Heart left ventricle (tissue), 16 donors: ENCODE measurements around the gene PLB1. TPM values are rescaled to one million over a fixed set of nuclear protein-coding genes. Genes with fewer than 3 reads are reported as not detected.

Experiments
- ATAC-seq, 4 donors: fragments of 200-7000 bp; cut with Tn5 transposase; one replicate each; pipeline ENCODE4 v1.9.1; 2020 to 2022; ENCODE audit warnings: moderate library complexity in 4 of 4, mild to moderate bottlenecking in 3 of 4, moderate number of reproducible peaks in 1 of 4
- DNase-seq, 5 donors: peaks; one replicate each; pipeline ENCODE4 v3.0.0-alpha.2; 2020
- H3K27ac ChIP-seq, 12 donors: fragments of 200-600 bp; sonication (generic) in 4 of 12; one replicate each; pipeline versions ENCODE4 v1.5.0 to v1.8.0; 2016 to 2022; ENCODE audit warnings: mild to moderate bottlenecking in 2 of 12
- H3K27me3 ChIP-seq, 9 donors: fragments of 200-600 bp; sonication (generic) in 2 of 9; one replicate each; pipeline versions ENCODE4 v1.5.1 to v1.8.0; 2016 to 2022; ENCODE audit warnings: mild to moderate bottlenecking in 3 of 9
- H3K36me3 ChIP-seq, 9 donors: fragments of 200-600 bp; sonication (generic) in 2 of 9; one replicate each; pipeline versions ENCODE4 v1.5.0 to v1.8.0; 2018 to 2022; ENCODE audit warnings: mild to moderate bottlenecking in 2 of 9
- H3K4me1 ChIP-seq, 12 donors: fragments of 200-600 bp; sonication (generic) in 4 of 12; one replicate each; pipeline versions ENCODE4 v1.5.0 to v1.8.0; 2016 to 2022; ENCODE audit warnings: mild to moderate bottlenecking in 3 of 12
- H3K4me3 ChIP-seq, 12 donors: fragments of 200-600 bp; sonication (generic) in 4 of 12; one replicate each; pipeline versions ENCODE4 v1.5.0 to v1.8.0; 2017 to 2022; ENCODE audit warnings: mild to moderate bottlenecking in 9 of 12, moderate library complexity in 4 of 12
- H3K9me3 ChIP-seq, 12 donors: fragments of 200-600 bp; sonication (generic) in 4 of 12; one replicate each; pipeline versions ENCODE4 v1.5.0 to v1.8.0; 2016 to 2022; ENCODE audit warnings: mild to moderate bottlenecking in 1 of 12
- CTCF ChIP-seq, 12 donors: fragments of 200-600 bp; sonication (generic) in 4 of 12; IDR thresholded peaks; one replicate each; pipeline versions ENCODE4 v1.5.0 to v1.8.0; 2018 to 2022; ENCODE audit warnings: antibody characterized with exemption in 12 of 12, mild to moderate bottlenecking in 5 of 12
- POLR2A ChIP-seq, 2 donors: fragments of 450-650 bp; IDR thresholded peaks; one replicate each; pipeline ENCODE4 v1.6.1; 2017; ENCODE audit warnings: antibody characterized with exemption in 2 of 2, mild to moderate bottlenecking in 2 of 2, moderate library complexity in 2 of 2
- WGBS, 4 donors: extraction: QIAGEN DNeasy Blood & Tissue Kit in 2 of 4; methylation state at CpG; one replicate each; pipeline versions ENCODE4 v1.1.5 to v1.1.7; 2013 to 2018; 5-methylcytosine and 5-hydroxymethylcytosine counted together
- intact Hi-C, 10 donors: fragments of 100-400 bp; cut with DNase I; formaldehyde crosslinking; loops; one replicate each; pipeline versions ENCODE4 v1.11.1 to v1.14.2; 2022
- polyA plus RNA-seq, 2 donors: library from polyadenylated mRNA; stranded (reverse); fragments of 200-250 nt; gene quantifications; one replicate each; pipeline ENCODE4 v1.2.3, GENCODE V29; 2013
- total RNA-seq, 9 donors: library from RNA; depleted of rRNA in 2 of 9; stranded (reverse); fragments of >200 nt in 2 of 9; fragmentation: NEBNext Ultra II Directional in 3 of 9; extraction: Animal tissue kit (Norgen Biotek cat#: 25700) in 3 of 9; gene quantifications; one replicate each; pipeline versions ENCODE4 v1.1.0 to v1.2.4, GENCODE V29; 2016 to 2023
- donor health status: ischemic (EF 13 %, LVEDD 7.1; RV severe dilation, severe dysfunction).
- donor health status: healthy with polysubstance abuse.
- donor health status: DM: no; HTN: yes; CAD: no.
- donor health status: DM: no; HTN: no; CAD: no.
- donor health status: ischemic (EF 25% LVEDD 6.9; RV normal size, moderate dysfunction).
- donor health status: ischemic (EF 25% LVEDD 5.7; RV mildly dilated, moderate dysfunction).
- donor health status: healthy.
- donor health status: DM: yes; HTN: yes; CAD: no.
- donor health status: ischemic (EF 35%, LVEDD 5.7; RV mildly dilated, moderate dysfunction).
- donor health status: nonischemic (EF 11% LVEDD 7.7; RV severe dilation, severe dysfunction).
- donor health status: DM: yes; HTN: yes; CAD: no.
- donor health status: PGD.
- donor health status: ischemic (EF 29% LVEDD 5.4; RV normal size, mild dysfunction).
- donor health status: nonischemic (EF 23%, LVEDD 6.1; RV moderate dilation, normal function).

PLB1 gene
- total and polyA plus RNA-seq, 11 donors: 0.35 to 5.5 (median 1.3) TPM

DNA sequence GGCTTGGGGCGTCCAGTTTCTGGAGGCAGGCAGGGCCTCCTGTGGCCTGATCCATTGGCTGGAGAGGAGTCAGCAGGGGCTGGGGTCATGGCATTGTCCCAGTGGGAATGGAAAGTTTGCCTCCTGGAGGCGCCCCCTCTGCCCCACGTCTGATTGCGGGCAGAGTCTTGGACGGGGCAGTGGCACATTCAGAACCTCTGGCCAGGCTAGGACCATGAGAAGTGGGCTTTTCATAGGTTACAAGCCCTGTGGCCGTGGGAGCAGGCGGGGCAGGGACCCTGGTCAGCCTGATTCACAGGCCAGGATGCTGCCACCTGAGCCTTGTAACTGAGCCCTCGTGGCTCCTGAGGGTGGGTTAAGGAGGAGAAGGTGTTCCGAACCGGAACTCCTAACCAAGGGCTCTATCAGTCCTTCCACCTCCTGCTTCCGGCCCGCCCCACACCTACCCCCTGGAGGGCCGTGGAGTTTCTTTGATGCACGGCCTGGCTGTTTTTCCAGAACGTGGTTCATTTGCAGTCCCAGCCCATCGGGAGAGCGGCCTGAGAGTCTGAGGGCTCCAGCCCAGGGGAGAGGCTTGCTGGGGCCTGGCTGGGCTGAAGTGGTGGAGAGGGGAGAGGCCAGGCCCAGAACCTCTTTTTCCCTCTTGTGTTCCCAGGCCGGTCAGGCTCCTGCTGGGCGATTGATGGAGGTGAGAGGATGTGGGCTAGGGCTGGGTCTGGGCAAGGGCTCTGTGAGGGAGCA, 43.9 kb upstream of the PLB1 start:
- DNase-seq (no peak), ATAC-seq (no peak)
- WGBS, 4 donors: 82 to 87% (median 84%) methylated on average over 18 to 19 of the region's 19 CpGs
- H3K9me3 ChIP-seq: no peaks in the 10 kb centered on the region
- H3K27ac ChIP-seq: no peak overlapping the region
- intact Hi-C loops: loop anchor here (1.0 to 10.0 kb wide), 13 partner anchors 637 to 770 kb away; no protein-coding TSS in a partner anchor
- H3K36me3 ChIP-seq: no peaks in the 10 kb centered on the region
- peaks cover 0 to 41% (median 0%) of the 10 kb centered on the region in 12 donors for H3K4me1 ChIP-seq
- H3K27me3 ChIP-seq: no peaks in the 10 kb centered on the region
- TF ChIP-seq POLR2A (IDR thresholded peaks at IDR 0.05) (no peak), CTCF (IDR thresholded peaks at IDR 0.05) (no peak)
- no peak overlapping the region for H3K4me3 ChIP-seq

DNA sequence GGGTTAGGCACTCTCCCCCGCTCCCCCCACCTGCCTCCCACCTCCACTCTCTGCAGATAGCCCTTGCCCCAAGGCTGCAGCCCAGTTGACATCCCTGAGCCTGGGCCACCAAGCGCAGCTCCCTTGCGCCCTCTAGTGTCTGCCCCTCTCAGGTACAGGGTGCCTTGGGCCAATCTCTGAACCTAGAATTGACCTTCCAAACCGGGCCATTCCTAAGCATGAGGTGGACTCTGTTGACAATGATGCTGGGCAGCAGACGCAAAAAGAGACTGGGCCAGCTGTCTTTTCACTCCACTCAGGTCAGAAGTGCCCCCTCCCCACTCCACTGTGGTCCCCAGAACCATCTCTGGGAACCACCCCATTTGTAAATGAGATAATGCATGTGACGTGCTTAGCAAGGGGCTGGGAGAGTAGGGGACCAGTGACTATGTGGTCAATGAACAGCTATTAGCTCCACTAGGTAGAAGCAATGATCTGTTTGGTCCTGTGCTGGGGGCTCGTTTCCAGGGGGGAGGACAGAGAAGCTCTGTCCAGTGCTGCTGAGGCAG, 43.3 kb upstream of the PLB1 start:
- no peak overlapping the region for H3K27ac ChIP-seq
- H3K9me3 ChIP-seq: no peaks in the 10 kb centered on the region
- H3K4me1 ChIP-seq: peaks cover 0 to 35% (median 0%) of the 10 kb centered on the region in 12 donors
- H3K27me3 ChIP-seq: no peaks in the 10 kb centered on the region
- 39 to 54% (median 43%) methylated on average over 4 to 7 of the region's 7 CpGs for WGBS, 4 donors
- TF ChIP-seq CTCF (IDR thresholded peaks at IDR 0.05): peak; percentile 81 to 93 (median 87)
- TF ChIP-seq POLR2A (IDR thresholded peaks at IDR 0.05): no peak
- intact Hi-C loops: loop anchor here (1.0 to 10.0 kb wide), 12 partner anchors 638 to 770 kb away; no protein-coding TSS in a partner anchor
- ATAC-seq: peak; percentile 59 to 91 (median 84)
- peak; percentile 58 to 89 (median 72) for DNase-seq
- H3K4me3 ChIP-seq: no peak overlapping the region
- H3K36me3 ChIP-seq: no peaks in the 10 kb centered on the region

GRCh38 chr2:28453396-28453795, 42.5 kb upstream of the PLB1 start:
- WGBS, 4 donors: 91 to 97% (median 94%) methylated on average over 8 of the region's 8 CpGs
- no peak overlapping the region for H3K4me3 ChIP-seq
- no peak for ATAC-seq
- peaks cover 0 to 27% (median 0%) of the 10 kb centered on the region in 12 donors for H3K4me1 ChIP-seq
- no peak for DNase-seq
- H3K36me3 ChIP-seq: no peaks in the 10 kb centered on the region
- intact Hi-C loops: loop anchor here (2.0 to 10.0 kb wide), 9 partner anchors 639 to 771 kb away; no protein-coding TSS in a partner anchor
- no peaks in the 10 kb centered on the region for H3K9me3 ChIP-seq
- H3K27ac ChIP-seq: no peak overlapping the region
- TF ChIP-seq POLR2A (IDR thresholded peaks at IDR 0.05) (no peak), CTCF (IDR thresholded peaks at IDR 0.05) (no peak)
- no peaks in the 10 kb centered on the region for H3K27me3 ChIP-seq
